ENCODE data around the gene FGD6.

The FGD6 gene

GRCh38 chr12:95083471-95083870 lies 133.8 kb downstream of the FGD6 start:
- no peak for TF ChIP-seq CTCF (IDR thresholded peaks at IDR 0.05; ENCODE audit: low read depth, low read length, missing control alignments)
- no peak overlapping the region for H3K4me3 ChIP-seq (replicated peaks; ENCODE audit: low read depth, low read length)
- DNase-seq (ENCODE audit: extremely low read depth, low read depth) = no peak

GRCh38 chr12:95077341-95077740 lies 139.9 kb downstream of the FGD6 start:
- no peak overlapping the region for H3K4me3 ChIP-seq (replicated peaks; ENCODE audit: low read depth, low read length)
- no peak for DNase-seq (ENCODE audit: extremely low read depth, low read depth)
- TF ChIP-seq CTCF (IDR thresholded peaks at IDR 0.05; ENCODE audit: low read depth, low read length, missing control alignments) = no peak

GRCh38 chr12:95074766-95075165 lies 142.5 kb downstream of the FGD6 start:
- TF ChIP-seq CTCF (IDR thresholded peaks at IDR 0.05; ENCODE audit: low read depth, low read length, missing control alignments) = no peak
- DNase-seq (ENCODE audit: extremely low read depth, low read depth) = no peak
- H3K4me3 ChIP-seq (replicated peaks; ENCODE audit: low read depth, low read length) = no peak overlapping the region

GRCh38 chr12:95073698-95074520 lies 143.4 kb downstream of the FGD6 start:
- peak overlapping the region; percentile 80 for H3K4me3 ChIP-seq (replicated peaks; ENCODE audit: low read depth, low read length)
- no peak for DNase-seq (ENCODE audit: extremely low read depth, low read depth)
- TF ChIP-seq CTCF (IDR thresholded peaks at IDR 0.05; ENCODE audit: low read depth, low read length, missing control alignments) = peak; percentile 86

- peak; percentile 74 for DNase-seq (ENCODE audit: extremely low read depth, low read depth)
- TF ChIP-seq CTCF (IDR thresholded peaks at IDR 0.05; ENCODE audit: low read depth, low read length, missing control alignments) = no peak
- peak within 1 kb of the TSS; percentile 80 for H3K4me3 ChIP-seq (replicated peaks; ENCODE audit: low read depth, low read length)
These were observed 144.2 kb downstream of the FGD6 start, which contains the start of gene NR2C1 for GRCh38 chr12:95072900-95073697. Gene NR2C1, minus strand, starts transcription at chr12:95073618. Its CDS starts 6,234 bp downstream, at chr12:95067384.

GRCh38 chr12:95070378-95070777 lies 146.9 kb downstream of the FGD6 start:
- no peak overlapping the region for H3K4me3 ChIP-seq (replicated peaks; ENCODE audit: low read depth, low read length)
- no peak for TF ChIP-seq CTCF (IDR thresholded peaks at IDR 0.05; ENCODE audit: low read depth, low read length, missing control alignments)
- no peak for DNase-seq (ENCODE audit: extremely low read depth, low read depth)

Measured in HFF-Myc (cell line).